Fibroblast of skin of left biceps (primary cell): ENCODE results near the gene PLEKHM3.
"Not testable (repeated sequence)": the region's sequence is repeated elsewhere in the genome, so short reads cannot be mapped to it uniquely, and the experiment has no call there.

Source experiments
- DNase-seq, 2 experiments: peaks; one replicate each; pipeline ENCODE4 v3.0.0-alpha.2; 2013; ENCODE audit warnings: low read depth in 2 of 2

PLEKHM3 gene

GRCh38 chr2:207825045-207825954 is 200.0 kb downstream of the PLEKHM3 start:
- no peak for DNase-seq

- DNase-seq = no peak
These were observed 201.5 kb downstream of the PLEKHM3 start for GRCh38 chr2:207823865-207824264.

- DNase-seq = no peak
These were observed 205.2 kb downstream of the PLEKHM3 start for GRCh38 chr2:207819839-207820784.

DNA sequence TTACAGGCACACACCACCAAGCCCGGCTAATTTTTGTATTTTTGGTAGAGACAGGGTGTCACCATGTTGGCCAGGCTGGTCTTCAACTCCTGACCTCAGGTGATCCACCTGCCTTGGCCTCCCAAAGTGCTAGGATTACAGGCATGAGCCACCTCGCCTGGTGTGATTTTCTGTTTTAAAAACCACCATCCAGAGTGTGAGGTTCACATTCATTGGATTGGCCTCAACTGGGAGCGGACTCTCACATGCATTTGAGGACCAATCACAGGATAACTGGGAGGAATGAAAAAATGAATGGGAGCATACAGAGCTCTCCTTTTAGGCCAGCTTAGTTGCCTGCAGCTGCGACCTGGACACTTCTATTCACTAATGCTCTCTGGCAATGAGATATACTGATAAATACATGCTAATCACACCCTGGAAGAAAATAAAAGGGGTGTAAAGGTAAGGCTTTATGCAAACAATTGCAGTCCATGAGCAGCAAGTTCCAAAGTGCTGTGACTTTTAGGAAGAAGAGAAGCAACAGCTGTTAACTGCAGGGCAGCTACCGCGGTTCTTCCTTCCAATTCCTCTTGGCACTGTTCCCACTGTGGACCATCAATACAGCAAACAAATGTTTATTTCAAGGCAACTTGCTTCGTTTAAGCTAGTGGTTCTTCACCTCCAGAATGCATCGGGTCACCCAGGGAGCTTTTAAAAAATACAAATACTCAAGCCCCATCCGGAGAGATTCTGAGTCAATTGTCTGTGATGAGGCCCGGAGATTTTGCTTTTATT is 206.1 kb downstream of the PLEKHM3 start:
- no peak for DNase-seq

GRCh38 chr2:207816546-207816945 is 208.8 kb downstream of the PLEKHM3 start:
- no peak for DNase-seq

GRCh38 chr2:207815254-207815653 is 210.1 kb downstream of the PLEKHM3 start:
- no peak for DNase-seq

DNA sequence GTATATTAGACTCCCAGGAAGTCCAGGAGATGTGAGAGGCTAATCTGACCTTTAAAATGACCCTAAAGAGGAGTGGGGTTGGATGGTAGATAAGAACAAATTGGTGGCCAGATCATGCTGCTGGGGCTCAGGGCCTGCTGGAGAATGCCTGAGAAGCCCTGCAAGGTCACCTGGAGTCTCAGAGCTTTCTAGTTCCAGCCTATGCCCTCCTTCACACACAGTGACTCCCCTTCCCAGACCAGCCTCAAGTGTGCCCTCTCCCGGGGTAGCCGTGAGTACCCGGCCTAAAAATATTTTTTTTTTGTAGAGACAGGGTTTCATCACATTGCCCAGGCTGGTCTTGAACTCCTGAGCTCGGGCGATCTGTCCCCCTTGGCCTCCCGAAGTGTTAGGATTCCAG is 211.4 kb downstream of the PLEKHM3 start:
- no peak for DNase-seq

DNA sequence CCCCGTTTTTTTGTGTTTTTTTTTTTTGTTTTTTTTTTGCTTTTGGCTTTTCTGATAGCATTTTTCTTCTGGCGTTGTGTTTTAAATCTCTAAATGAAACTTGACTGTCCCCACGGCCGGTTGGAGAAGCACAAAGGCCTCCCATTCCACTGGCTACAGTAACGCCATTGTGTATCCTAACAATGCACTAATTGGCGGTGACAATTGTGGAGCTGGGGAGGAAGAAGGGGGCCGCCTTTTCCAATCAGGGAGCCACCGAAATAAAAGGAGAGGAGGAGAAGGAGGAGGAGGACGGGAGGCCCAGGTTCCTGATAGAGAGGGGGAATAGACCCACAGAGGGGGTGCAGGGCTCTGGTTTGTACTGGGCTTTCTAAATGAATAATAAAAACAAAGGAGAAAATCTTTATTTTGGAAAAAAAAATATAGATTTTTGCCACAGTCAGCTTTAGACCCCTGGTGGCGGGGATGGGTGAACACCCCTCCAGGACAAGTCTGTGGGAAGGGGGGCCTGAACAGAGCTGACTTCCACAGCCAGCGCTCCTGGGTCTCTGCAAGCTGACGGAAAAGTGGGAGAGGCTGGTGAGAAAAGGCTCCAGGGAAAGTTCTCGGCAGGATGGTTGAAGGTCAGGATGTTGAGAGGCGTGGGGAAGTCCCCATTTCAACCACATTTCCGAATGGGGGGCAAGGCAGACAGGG is 212.0 kb downstream of the PLEKHM3 start:
- no peak for DNase-seq

GRCh38 chr2:207812726-207813080 is 212.6 kb downstream of the PLEKHM3 start:
- no peak for DNase-seq

DNA sequence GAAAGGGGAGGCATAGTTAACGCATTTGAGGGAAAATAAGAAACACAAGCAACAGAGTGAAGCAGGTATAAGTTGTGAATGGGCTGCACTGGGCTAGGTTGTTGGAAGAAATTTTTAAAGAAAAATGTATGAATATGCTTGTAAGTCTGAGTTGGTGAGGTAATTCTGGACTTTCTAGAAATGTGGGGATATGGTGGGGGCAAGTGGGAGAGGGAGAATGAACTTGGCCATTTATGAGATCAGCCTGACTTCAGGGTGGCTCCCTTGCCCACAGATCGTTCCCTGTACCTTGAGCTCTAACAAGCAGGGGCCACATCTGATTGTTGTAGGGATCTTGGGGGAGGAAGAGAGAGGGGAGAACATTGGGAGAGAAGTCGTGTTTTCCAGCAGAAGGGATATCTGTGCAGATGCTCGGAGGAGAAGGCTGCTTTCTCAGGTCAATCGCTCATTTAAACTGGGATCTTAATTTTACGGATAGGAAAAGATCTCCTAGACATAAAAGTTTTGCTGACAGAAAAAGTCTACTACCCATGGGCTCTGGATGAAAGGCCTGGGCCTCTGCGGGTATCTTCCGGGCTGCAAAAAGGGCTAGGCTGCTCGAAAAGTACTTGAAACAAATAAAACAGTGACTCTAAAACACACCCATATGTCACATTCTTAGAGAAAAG is 213.1 kb downstream of the PLEKHM3 start:
- no peak for DNase-seq

GRCh38 chr2:207811658-207812057 is 213.7 kb downstream of the PLEKHM3 start:
- not testable (repeated sequence) for DNase-seq

DNA sequence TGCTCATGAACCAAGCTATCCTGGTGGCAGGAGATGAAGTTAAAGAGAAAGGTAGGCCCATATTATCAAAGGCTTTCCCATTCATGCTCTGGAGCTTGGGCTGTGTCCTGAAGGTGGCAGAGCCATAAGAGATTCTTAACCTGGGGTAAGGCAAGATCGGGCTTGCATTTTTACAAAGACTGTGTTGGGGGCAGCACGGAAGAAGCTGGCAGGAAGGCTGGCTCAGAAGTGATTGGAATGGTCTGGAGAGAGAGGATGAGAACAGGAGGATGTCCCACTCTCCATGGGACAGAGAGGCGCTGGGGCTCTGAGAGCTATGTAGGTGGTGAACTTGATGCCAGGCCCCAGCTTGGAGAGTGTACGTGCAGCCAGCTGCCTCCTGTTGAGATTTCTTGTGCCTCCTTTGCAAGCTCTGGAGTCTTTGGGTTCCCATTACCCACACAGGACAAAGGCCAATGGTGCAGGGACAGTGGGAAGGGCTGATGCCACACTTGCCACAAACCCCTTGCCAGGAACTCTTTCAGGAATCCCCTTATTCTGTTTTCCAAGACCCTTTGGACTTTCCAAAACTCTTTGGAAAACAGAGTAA is 215.0 kb downstream of the PLEKHM3 start:
- no peak for DNase-seq

DNA sequence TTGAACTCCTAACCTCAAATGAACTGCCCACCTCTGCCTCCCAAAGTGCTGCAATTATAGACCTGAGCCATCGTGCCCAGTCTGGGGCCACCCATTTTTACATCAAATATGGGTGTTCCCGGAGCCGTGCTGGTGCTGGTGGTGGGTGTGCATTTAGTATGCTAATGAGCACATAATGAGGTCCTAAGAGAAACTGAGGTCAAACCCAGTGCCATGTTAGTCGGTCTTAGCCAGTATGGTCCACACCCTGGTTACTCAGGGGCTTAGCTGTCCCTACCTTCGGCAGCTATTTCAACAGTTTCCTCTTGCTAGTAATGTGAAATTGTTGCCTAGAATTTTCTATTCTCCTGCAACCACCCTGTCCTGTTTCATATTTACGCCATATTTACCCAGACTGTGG is 217.2 kb downstream of the PLEKHM3 start:
- no peak for DNase-seq

GRCh38 chr2:207807516-207807915 is 217.8 kb downstream of the PLEKHM3 start:
- no peak for DNase-seq

GRCh38 chr2:207805566-207806226 is 219.6 kb downstream of the PLEKHM3 start:
- no peak for DNase-seq

DNA sequence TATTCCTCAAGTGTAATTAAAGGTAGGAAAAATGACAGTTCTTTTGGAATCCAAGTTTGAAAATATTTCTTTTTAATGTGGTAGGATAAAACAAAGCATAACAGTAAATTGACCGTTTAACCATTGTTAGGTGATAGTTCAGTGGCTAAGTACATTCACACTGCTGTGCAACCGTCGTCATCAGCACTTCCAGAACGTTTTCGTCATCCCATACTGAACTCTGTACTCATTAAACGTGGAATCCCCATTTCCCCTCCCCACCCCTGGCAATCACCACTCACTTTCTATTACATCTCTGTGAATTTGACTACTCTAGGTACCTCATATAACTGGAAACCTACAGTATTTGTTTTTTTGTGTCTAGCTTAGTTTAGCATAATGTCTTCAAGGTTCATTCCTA is 222.7 kb downstream of the PLEKHM3 start:
- no peak for DNase-seq

DNA sequence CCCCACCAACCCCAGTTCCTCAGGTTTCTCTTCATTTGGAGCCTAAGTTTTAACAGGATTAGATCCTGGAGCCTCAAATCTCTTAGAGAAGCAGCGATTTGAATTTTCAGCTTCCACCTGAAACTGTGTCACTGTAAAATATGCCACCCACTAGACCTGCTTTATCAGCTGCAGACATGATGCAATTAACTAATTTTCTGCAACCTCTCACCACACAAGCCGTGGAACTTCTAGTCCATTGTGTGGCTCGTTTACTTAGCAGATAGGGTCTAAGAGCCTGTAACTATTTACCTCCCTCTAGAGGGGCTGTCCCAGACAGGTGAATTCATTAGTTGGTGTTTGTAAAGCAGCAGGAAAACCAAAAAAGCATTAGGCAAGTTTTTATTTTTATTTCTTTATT is 224.1 kb downstream of the PLEKHM3 start:
- no peak for DNase-seq

DNA sequence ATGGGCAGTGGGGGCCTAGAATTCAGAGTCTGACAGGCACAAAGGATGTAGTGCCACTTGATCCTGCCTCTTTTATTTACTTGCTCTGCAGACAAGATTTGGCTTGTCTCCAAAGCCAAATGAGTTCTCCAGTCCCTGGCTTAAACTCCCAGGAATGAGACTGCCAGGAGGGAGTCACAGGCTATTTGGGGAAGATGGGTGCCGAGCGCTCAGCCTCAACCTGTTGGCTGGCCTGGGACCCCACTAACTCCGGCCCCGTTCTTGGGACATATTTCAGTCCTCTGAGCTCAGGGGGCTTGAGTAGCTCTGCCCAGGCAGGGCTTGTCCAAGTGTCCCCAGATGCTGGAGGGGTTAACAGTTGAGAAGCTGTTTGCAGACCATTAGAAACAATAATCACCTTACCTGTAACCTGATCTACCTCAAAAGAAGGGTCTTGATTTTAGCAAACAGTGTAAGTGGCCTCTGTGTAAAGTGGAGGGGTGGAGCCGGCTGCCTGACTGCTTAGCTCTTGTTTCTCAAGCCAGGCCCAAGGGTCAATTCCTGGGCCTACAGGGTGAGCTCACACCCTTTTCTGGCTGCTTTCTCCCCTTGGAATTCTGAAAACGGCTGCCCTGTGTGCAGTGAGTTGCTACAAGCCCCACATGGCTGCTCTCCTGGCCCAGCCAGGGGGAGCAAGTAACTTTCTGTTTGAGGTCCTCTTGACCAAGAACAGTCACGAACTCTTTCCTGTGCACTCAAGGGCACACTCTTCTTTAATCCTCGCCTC is 228.6 kb downstream of the PLEKHM3 start:
- DNase-seq = no peak

DNA sequence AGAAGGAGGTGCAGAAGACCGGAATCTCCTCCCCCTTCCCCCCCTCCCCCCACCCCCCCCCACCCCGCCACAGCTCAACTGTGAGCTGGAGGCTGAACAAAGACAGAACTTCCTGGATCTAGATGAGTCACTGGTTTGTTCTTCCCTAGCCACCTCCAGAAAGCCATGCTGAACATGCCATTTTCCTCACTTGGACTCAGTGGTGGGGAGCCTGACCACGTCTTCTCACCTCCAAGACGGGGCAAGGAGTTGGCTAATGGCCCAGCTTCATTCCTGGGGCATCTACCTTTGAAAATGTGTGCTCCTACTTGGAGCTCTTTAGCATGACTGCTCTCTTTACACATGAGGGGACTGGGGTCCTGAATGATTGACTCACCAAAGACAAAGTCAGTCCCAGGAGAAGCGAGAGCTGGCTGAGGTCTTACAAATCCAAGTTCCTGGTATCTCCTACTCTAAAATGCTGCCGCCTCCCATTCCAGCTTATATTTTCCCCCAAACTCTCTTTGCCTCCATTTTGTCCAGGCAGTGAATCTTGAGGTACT is 233.0 kb downstream of the PLEKHM3 start:
- peak in 1 of 2 experiments; percentile 32 for DNase-seq
